NCI-H2107 treated with DMSO at 0.1 percent for 48 hours (cell line): ENCODE data around the gene ARHGAP28.

Experiments
- DNase-seq: peaks from one replicate; lab custom pipeline; 2025; ENCODE audit not compliant: unreplicated experiment; lab: John Stamatoyannopoulos, UW

Gene ARHGAP28, protein sequence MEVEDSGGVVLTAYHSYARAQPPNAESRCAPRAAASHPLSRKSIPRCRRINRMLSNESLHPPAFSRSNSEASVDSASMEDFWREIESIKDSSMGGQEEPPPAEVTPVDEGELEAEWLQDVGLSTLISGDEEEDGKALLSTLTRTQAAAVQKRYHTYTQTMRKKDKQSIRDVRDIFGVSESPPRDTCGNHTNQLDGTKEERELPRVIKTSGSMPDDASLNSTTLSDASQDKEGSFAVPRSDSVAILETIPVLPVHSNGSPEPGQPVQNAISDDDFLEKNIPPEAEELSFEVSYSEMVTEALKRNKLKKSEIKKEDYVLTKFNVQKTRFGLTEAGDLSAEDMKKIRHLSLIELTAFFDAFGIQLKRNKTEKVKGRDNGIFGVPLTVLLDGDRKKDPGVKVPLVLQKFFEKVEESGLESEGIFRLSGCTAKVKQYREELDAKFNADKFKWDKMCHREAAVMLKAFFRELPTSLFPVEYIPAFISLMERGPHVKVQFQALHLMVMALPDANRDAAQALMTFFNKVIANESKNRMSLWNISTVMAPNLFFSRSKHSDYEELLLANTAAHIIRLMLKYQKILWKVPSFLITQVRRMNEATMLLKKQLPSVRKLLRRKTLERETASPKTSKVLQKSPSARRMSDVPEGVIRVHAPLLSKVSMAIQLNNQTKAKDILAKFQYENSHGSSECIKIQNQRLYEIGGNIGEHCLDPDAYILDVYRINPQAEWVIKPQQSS

DNA sequence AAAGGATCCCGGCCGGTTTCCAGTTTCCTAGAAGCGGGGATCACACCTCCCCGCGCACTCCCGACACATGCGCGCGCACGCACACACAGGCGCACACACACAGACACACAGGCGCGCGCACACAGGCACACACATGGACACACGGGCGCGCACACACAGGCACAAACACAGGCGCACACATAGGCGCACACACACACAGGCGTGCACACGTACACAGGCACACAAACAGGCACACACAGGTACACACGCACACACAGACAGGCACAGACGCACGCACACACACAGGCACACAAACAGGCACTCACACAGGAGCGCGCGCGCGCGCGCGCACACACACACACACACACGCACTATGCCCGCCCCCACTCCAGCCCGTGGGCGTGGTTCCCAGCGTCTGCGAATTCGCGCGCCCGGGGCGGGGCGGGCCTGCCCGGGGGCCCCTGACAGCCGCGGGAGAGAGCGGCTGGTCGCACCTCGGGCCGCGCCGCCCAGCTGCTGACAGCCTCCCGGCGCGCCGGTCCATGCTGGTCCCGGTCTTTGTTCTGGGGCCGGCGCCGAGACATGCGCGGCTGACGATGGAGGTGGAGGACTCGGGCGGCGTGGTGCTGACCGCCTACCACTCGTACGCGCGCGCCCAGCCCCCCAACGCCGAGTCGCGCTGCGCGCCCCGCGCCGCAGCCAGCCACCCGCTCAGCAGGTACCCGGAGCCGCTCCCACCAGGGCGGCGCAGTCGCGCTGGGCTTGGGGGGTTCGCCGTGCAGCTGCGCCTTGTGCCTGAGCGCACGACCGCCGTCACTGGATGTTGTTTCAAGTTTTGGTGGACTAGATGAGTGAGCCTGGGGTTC is at the start of gene ARHGAP28:
ARHGAP28 (plus strand) TSS at position 470 of the 845 bp plus-strand sequence; CDS start at position 576, 106 bp downstream.
- DNase-seq, result peak; percentile 51

DNA sequence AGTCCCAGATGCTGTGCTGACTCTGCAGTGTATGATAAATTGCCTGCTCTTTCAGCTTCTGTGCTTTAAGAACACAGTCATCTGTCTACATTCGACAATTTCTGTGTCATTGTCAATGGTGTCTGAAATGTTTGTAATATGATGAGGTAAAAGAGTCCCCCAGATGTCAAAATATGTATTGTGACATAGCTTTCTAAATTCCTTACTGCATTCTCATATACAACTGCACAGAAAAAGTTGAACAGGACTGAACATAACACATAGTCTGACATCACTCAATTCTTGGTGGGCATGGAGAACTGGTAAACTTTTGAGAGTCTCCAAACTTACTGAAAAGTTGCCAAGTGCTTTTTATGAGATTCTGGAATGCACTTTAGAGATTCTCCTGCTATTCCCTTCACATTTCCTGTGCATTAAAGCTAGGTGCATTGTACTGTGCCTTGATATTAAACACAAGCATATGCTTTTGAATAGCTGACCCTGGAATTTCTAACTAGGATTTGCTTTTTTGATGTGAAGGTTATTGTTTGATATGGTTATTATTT is 48.1 kb upstream of the ARHGAP28 start:
- DNase-seq, result no peak

DNA sequence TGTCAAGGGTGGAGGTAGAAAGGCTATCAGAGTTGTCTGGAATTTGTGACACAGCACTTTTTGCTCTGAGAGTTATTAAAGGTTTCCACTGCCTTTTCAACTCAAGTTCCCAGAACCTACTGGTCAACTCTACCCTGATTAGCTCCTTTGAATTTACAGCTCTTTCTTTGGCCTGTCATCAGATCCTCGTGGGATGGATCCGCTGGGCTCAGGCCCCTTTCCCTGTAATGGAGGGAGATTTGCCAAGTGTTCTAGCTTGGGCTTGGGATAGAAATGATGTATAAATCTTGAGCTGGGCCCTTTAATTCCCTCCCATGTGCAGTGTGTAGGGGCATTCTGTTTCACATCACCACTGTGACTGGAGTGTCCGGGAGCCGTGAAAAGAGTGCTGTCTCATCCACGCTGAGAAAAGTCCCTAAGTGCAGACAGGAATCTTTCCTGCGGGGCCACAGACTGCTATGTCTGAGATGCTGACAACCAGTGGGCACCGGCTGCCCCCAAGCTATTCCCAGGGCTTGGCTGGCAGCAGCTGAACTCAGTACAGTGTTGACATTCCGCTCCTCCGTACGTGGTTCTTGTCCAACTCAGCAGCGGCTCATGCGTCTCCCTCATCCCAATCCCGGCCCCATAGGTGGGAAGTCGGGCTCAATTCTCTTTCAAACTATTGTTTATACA is 46.9 kb upstream of the ARHGAP28 start:
- no peak for DNase-seq

DNA sequence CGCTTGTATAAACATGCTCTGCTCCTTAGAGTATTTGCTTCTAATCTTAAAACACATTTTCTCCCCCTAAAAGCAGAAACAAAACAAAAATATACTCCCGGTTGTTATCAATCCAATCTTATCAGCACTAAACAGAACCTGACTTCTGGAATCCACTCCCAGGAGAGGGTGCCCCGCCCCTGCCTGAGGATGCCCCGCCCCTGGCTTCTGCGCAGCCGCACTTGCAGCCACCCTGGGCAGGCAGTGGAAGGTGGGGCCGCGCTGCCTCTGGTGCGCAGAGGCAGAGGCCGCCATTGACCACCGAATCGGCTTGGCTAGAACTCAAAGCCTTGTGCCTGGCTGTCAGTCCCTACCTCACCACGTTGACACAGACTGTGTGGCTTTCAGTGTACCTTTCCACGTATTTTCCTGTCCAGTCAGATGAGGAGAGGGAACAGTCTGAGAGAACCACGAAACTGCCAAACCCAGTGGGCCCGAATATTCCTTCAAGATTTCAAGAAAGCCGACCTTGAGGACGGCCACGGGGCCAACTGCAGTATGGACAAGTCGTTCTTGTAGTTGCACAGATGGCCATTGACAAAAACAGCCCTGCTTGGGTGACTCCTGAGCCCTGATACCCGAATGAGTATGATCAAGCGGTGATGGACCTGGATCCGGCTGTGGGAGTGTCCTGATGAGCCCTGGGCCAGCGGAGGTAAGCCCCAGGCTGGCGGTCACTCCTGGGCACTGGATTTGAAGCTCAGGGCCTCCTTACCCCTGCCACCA is 46.2 kb upstream of the ARHGAP28 start:
- DNase-seq, result no peak

DNA sequence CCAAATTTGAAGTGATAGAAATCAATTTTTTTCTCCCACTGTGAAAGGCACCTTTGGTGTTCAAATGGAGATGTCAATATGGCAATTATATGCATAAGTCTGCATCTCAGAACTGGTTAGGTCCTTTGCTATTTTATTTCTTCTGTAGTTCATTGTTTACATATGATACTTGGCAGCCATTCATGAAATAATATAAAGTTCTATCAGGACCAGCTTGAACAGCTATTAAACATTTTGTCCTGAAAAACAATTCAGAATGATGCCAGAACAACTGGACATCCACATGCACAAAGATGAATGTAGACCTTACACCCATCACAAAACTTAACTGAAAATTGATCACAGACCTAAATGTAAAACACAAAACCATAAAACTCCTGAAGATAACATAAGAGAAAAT is 41.8 kb upstream of the ARHGAP28 start:
- no peak for DNase-seq

DNA sequence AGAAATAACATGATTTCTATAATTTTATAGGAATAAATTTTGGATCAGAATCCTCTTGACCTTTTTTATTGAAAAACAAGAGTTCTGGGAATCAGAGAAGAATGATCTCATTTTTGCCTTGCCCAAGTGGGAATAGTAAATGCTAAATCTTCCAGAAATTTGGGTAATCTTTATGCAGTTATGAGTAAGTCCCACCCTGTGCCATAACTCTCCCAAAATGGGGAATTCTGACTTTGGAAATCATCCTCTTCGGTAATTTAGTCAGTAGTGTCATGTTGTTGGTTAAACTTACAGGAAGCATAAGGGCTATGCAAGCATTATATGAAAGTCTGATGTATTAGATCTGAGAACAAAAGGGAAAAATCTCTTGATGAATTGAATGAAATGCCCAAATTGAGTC is 20.6 kb upstream of the ARHGAP28 start:
- no peak for DNase-seq

DNA sequence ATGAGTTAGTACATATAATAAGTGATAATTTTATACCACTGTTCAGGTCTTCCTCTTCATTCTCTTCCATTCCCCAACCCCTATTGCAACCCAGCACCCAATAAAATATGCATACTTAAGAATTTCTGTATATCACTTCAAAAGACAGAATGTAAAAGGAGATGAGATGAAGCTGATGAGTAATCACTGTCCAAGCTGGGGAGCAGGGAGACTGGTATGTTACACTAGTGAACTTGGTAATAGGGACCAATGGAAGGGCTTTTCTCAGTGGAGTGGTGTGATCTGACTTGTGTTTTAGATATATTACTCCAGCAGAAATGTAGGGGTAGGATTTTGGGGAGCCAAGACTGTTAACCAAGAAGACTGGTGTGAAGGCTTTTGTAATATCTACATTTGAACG is 18.0 kb upstream of the ARHGAP28 start:
- no peak for DNase-seq

DNA sequence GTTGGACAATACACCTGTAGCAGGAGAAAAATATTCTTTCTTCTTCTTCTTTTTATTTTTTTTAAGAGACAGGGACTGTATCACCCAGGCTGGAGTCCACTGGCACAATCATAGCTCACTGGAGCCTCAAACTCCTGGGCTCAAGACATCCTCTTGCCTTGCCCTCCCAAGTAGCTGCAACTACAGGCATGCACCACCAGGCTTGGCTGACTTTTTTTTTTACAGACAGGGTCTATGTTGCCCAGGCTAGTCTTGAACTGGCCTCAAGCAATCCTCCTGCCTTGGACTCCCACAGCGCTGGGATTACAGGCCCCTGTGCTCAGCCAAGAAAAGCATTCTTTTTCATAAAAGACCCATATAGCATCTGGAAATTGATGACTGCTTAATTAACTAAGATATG is 17.1 kb upstream of the ARHGAP28 start:
- no peak for DNase-seq

DNA sequence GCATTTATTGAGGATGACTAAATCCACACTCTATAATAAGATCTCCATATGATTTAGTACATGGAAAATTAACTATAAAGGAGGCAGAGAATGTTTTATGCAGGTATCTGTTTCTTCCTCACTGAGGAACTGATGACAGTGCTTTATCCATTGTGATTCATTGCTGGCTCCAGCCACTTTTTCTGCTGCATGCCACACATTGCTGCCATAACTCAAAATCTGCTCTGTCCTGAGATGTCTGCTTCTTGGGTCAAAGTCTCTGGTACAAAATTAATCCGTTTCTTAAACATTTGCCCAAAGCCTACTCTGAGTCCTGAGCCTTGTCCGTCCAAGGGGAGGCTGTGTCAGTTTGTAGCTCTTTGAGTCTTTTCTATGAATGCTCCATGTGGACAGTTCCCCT is 15.5 kb upstream of the ARHGAP28 start:
- no peak for DNase-seq

DNA sequence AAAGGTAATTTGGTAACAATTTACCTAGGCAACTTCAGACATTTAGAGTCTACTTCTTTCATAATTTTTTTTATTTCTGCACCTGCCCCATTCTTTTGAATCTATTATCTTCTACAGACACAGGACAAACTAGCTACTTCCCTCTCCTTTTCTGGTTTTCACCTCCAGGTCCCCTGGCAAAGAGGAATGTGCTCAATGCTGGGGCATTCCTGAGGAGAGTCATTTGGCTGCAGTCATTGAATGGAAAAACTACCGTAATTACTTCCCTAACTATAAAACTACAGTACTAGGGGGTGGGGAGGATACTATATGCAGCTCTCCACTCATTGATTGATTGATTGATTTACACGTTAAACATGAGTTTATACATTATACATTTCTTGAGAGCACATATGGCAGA is 11.2 kb upstream of the ARHGAP28 start:
- no peak for DNase-seq

DNA sequence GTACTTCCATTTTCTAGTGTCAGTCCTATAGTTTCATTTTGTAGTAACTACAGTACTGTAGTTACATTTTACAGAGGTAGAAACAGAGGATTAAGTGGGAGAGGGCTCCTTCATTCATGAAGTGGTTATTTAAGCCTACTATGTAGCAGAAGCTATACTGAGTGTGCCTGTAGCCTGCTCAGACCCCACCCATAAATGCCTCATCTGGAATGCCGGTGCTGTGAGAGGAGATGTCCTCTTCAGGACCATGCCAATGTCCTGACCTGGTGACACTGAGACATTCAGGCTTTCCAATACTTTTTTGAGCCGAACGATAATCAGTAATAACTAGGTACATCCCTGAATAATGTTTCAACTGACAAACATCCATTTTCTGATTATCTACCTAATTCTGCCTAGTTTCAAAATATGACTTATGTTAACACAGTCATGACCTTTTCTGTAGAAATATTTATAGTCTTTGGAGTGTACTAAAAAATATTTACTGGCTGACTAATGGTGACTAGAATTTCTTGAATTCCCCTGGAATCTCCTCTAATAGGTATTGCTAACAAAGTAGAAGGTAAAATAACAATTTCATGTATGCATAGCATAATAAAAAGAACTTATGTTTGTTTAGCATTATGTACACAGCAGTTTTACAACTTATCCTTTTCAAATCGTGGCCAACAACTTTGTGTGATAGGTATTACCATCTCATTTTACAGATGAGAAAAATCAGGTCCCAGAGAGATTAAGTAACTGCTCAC is 10.2 kb upstream of the ARHGAP28 start:
- no peak for DNase-seq

DNA sequence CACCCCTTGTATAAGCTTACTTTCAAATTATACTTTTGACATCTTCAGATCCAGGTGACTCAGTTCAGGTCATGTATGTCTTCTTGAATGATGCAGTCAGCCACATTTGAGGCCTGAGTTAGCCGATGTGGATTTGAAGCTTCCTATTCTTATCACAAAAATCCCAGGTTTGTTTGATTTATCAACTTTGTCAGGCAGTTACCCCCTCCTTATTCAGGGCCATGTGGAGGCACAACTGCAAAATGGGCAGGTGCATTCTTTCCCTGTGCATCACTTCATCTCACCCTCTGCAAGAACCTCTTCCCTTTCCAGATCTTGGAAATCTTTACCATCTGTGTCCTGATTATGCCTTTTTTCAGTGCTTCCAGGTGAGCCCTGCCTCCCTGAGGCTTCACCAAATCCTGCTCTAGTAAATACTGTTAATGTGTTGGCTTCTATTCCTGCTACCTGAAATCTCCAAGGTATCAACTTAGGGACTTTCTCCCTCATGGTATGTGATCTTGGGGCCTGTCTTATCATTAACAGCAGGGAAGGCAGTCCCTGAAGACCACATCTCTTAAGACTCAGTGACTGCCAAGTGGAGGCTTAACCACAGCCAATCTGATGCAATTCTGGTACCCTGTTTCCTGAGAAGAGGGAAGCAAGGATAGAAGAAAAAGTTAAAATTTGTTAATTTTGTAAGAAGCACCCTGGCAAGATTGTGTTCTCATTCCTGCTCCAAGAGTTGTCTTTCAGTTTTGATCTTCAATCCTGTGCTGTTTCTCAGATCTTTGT is 9.4 kb upstream of the ARHGAP28 start:
- no peak for DNase-seq

DNA sequence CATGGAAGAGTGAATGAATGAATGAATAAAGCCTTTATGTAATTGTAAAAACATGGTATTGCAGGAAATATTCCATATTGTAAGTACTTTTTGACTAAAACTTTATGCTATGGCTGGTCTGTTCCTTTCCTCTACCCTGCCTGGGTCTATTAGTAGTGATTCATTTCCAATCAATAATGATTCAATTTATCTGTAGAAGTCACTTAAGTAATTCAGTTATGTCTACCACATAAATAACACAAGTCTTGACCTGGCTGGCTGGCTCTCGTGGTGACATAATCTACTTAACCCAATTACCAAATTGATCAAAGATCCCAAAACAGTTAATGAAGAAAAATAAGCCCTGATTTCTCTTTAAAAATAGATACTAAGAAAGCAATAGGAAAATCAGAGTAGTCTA is 7.8 kb upstream of the ARHGAP28 start:
- DNase-seq, result no peak

DNA sequence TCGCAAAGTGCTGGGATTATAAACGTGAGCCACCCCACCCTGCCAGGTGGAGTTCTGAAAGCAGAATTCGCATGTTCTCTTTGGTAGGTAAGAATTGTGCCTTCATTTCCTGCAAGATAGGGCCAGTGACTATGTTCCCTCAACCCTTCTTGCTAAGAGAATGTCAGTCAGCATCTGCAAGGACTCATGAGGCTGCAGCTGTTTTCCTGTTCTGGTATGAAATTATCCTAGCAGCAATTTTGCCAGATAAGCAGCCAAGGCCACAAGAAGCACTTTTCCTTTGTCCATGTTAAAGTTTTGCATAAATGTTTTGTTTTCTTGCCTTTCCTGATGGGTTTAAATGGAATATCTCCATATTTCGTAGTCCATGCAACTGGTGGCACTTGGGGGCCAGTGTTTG is 6.8 kb upstream of the ARHGAP28 start:
- DNase-seq, result no peak

DNA sequence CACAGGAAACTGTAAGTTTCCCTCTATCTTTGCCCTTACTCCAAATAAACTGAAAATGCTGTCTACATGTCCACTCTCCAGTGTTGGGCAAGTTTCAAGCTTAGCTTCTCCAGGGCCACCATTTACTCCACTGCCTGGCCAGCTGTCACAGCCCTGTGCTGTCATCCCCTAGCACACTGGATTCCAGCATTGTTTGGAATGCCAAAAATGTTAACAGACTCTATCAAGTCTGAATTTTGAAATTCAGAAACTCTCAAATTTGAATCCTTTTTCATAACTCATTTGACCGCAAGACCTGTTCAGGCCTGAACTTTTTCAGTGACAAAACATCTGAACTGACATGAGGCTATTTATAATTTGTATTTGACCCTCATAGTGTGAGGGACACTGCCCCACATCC is 5.2 kb upstream of the ARHGAP28 start:
- DNase-seq, result no peak

DNA sequence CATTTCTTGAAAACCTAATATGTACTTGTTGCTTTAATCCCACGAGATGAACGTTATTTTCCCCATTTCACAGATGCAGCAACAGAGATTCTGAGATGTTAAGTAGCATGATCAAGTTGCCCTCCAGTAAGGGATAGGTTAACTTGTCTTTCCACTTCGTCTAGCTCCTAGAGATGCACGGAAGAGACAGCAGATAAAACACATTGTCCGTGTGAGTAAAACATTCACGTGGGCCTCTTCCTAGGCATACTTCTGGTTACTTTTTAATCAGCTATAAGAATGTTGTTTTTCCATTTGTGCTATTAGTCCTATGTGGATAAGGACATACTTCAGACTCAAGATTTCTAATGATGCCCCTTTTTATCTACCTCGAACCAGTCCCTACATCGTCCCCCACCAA is 1.2 kb upstream of the ARHGAP28 start:
- DNase-seq, result no peak

DNA sequence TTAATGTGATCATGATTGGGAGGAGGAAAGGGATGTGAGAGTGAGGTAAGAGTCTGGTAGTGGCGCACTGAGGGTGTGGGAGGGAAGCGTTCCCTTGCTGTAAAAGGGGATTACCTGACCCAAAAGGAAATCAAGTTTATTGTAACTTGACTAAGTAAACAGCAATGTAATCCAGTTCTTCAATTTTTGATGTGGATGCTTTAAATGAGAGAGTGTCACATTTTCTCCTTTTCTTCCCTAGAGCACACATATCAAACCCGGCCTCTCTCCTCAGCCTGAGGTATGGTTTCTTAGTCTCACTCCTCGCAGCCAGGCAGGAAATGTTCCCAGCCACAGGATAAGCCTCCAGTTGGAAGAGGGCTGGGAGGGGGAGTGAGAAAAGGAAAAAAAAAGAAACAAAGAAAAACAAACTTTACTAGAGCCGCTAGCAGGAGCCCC is 688 bp upstream of the ARHGAP28 start:
- no peak for DNase-seq

DNA sequence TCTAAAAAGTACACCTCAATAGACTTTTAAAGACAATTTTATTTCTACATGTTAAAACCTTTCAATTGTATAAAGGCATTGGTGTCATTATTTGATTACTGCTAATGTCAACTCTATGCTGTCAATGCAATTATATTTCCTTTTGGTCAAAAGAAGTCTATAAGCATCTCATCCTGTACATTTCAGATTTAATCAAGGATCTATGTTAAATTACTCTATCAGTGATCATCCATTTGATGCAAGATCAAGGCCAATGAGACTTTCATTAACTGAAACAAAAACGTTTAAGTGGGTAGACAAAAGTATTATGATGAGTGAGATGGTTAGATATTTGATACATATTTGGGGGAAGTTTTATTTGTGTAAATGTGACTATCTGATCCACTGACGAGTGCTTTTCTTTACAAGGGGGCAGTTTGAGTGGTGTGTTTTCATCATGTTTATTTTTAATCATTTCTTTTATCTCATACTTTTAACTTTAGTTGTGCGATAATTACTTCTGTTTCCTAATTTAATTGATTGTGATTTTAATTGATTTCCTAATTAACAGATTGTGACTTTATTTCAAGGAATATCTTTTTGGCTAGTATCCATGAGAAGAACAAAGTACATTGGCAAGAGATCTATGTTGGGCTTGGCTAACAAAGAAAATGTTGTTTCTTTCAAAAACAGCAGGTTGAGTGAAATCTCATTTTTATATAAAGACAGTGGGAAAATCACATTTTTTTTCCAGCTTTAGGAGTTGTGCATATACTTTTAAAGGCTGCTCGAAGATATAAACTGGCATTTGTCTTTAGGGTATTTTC is 1.1 kb downstream of the ARHGAP28 start:
- no peak for DNase-seq
